ENCODE measurements around the gene SRSF8.
"Not testable (repeated sequence)": the region's sequence is repeated elsewhere in the genome, so short reads cannot be mapped to it uniquely, and the experiment has no call there.

Gene SRSF8, protein sequence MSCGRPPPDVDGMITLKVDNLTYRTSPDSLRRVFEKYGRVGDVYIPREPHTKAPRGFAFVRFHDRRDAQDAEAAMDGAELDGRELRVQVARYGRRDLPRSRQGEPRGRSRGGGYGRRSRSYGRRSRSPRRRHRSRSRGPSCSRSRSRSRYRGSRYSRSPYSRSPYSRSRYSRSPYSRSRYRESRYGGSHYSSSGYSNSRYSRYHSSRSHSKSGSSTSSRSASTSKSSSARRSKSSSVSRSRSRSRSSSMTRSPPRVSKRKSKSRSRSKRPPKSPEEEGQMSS

DNA sequence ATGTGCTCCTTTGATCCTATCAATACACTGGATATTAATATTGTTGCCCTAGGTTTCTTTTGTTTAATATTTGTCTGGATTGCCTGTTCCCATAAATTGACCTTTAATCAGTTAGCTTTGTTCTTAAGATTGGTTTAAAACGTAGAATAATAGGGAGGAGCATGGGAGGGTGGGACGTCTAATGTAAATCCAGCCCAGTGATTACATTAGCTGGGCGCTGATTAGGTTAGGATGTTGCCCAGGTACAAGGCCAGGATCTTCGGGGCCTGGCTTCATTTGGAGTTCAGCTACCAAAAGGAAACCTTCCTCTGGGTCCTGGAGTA, at the start of gene SRSF8:
TSS of gene SRSF8 (plus strand) at position 204 of the 323 bp plus-strand sequence. CDS start 308 bp downstream, outside the sequence.
- no peak for DNase-seq (ENCODE audit: low read depth in 1 of 2, low spot score in 1 of 2)

DNA sequence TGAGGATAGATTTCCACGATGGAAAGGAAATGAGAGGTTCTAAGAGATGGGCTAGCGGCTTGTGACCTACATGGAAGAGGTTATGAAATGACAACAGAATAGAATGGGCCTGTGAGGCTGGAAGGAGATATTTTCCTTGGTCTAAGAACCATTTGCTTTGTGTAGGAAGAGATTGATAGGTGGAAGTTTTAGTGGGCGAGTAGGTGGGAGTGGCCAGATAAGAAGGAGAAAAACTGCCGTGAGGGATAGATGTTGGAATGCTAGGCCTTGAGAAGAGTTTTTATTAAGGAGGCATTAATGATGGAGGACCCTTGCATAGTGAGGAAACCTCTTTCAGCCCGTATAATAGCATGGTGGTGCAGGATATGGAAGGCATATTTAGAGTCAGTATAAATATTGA, 45.3 kb upstream of the SRSF8 start:
- not testable (repeated sequence) for DNase-seq (ENCODE audit: low read depth in 1 of 2, low spot score in 1 of 2)

DNA sequence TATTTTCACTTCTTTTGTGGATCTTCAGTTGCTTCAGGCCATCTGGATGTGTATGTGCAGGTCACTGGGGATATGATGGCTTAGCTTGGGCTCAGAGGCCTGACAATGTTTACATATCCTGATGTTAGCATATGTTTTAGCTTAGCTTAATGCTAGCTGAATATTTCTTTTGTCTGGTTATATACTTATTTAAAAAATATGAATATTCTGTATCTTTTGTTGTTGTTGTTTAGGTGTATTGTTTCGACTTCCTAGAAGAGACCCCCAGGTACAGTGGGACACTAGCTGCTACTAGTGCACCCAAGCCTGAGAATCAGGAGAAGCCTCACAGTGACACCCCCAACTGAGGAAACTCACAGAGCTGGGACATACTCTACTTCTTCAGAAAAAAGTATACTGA, 41.8 kb upstream of the SRSF8 start, which contains the start of gene KDM4E:
TSS of gene KDM4E (plus strand) at position 301 of the 400 bp plus-strand sequence. CDS start 300 bp downstream, outside the sequence.
- no peak for DNase-seq (ENCODE audit: low read depth in 1 of 2, low spot score in 1 of 2)

DNA sequence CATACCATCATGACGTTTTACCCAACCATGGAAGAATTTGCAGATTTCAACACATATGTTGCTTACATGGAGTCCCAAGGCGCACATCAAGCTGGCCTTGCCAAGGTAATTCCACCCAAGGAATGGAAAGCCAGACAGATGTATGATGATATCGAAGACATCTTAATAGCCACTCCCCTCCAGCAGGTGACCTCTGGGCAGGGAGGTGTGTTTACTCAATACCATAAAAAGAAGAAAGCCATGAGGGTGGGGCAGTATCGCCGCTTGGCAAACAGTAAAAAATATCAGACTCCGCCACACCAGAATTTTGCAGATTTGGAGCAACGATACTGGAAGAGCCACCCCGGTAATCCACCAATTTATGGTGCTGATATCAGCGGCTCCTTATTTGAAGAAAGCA, 41.1 kb upstream of the SRSF8 start:
- DNase-seq (ENCODE audit: low read depth in 1 of 2, low spot score in 1 of 2), result not testable (repeated sequence)

DNA sequence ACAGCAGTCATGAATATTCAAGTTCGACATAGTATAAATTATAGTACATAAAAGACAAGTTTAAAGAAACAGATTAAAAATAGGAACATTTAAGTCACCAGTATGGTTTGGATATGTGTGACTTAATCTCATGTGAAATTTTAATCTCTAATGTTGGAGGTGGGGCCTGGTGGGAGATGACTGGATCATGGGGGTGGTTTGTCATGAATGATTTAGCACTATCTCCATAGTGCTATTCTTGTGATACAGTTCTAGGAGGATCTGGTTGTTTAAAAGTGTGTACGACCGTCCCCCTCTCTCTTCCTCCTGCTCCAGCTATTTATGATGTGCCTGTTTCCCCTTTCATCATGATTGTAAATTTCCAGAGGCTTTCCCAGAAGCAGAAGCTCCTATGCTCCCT, 38.4 kb upstream of the SRSF8 start:
- DNase-seq (ENCODE audit: low read depth in 1 of 2, low spot score in 1 of 2), result no peak

DNA sequence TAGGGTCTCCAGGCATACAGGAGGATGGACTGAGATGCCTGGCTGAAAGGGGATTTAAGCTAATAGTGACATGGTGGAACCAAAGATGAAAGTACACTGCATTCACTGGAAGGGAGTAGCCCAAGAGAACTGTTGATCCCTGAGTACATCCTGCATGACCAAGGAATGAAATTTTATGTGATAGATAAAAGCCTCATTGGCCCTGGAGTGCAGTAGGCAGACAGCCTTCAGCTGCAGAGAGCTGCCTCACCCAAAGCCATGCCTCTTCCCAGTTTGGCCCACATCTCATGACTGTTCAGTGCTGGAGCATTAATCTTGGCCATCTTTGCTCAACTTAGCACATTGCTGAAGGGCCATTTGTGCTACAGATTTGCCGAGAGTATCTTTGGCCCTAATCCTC, 33.7 kb upstream of the SRSF8 start:
- no peak for DNase-seq (ENCODE audit: low read depth in 1 of 2, low spot score in 1 of 2)

DNA sequence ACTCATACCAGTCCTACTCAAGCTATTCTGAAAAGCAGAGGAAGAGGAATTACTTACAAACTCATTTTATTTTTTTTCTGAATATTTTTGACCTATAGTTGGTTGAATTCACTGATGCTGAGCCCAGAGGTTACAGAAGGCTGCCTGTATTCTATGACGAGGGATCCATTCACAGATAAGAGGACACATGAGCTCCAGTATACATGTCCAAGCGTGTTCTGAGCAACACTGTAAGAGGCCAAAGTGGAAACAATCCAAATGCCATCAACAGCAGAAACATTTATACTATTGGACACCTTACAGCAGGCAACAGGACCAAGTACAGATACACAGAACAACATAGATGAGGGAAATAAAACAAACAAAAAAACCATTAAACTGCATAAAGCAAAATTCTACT, 31.4 kb upstream of the SRSF8 start:
- DNase-seq (ENCODE audit: low read depth in 1 of 2, low spot score in 1 of 2), result no peak

DNA sequence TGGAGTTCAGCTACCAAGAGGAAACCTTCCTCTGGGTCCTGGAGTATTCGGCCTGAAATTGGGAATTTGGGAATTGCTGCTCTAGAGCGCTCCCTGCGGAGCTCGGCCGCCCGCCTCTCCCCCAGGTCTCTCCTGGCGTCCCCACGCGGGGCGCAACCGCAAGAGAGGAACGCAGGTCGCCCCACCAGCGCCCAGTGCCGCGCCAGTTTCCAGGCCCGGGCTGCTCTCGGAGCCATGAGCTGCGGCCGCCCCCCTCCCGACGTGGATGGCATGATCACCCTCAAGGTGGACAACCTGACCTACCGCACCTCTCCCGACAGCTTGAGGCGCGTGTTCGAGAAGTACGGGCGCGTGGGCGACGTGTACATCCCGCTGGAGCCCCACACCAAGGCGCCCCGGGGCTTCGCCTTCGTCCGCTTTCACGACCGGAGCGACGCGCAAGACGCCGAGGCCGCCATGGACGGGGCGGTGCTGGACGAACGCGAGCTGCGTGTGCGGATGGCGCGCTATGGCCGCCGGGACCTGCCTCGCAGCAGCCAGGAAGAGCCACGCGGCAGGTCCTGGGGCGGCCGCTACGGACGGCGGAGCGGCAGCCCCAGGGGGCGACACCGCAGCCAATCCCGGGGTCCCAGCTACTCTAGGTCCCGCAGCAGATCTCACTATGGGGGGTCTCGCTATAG, 29.2 kb upstream of the SRSF8 start:
- DNase-seq (ENCODE audit: low read depth in 1 of 2, low spot score in 1 of 2), result not testable (repeated sequence)

DNA sequence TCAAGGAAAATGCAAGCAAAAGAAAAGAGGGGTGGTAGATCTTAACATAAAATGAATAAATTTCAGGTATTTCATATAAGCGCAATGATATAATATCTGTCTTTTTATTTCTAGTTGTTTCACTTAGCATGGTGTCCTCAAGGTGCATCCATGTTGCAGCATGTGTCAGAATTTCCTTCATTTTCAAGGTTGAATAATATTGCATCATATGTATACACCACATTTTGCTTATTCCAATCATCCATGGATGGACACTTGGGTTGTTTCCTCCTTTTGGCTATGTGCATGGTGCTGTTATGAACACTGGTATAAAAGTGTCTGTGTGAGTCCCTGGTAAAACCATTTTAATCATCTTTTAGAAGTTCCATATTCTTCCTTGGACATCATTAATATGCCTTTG, 24.5 kb upstream of the SRSF8 start:
- DNase-seq (ENCODE audit: low read depth in 1 of 2, low spot score in 1 of 2), result no peak

DNA sequence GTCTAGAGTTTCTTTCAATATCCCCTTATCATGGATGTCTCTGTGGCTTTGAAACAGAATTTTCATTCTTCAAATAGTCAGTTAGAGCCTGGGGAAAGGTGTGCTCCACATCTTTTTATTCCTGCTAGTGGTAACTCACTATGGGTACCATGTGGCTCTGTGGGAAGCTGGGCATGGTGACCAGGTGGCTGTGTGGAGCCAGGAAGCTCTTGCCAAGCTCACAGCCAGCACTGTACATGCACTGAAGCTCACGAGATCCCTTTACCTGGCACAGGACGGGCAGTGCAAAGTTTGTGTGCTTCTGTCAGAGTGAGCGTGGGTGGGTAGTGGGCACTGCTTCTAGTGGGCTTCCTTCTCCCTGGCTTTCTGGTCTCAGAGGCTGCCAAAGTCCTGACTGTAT, 23.8 kb upstream of the SRSF8 start:
- no peak for DNase-seq (ENCODE audit: low read depth in 1 of 2, low spot score in 1 of 2)

DNA sequence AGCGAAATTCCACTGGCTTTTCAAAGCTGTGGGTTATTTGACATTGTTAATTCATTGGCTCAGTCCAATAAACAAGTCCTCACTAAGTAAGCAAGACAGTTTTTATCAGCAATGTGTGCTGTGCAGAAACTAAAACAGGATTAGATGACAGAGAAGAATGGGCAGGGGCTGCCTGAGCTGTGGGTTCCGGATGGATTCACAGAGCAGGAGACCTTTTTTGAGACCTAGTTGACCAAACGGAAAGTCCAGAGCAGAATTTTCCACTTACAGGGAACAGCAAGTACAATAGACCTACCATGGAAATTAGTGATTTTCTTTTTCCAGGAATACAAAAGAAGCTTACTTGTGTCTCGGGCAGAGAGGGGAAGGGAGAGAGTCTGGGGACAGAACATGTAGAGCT, 22.7 kb upstream of the SRSF8 start:
- no peak for DNase-seq (ENCODE audit: low read depth in 1 of 2, low spot score in 1 of 2)

DNA sequence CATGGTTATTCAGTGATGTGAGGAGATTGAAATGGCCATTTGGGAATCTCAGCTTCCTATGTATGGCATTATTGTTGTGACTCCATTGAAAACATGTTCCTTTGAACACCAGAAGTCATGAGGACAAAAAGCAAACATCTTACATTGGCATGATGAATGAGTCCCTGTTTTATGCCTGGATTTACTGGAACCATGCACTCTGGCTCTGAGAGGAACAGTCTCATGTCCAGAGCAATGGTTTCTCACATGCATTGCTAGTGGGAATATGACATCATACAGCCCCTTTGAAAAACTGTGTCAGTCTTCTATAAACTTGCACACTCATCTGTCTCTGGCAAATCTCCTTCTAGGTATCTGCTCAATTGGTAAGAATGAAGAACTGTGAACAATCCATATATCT, 20.9 kb upstream of the SRSF8 start:
- DNase-seq (ENCODE audit: low read depth in 1 of 2, low spot score in 1 of 2), result no peak

DNA sequence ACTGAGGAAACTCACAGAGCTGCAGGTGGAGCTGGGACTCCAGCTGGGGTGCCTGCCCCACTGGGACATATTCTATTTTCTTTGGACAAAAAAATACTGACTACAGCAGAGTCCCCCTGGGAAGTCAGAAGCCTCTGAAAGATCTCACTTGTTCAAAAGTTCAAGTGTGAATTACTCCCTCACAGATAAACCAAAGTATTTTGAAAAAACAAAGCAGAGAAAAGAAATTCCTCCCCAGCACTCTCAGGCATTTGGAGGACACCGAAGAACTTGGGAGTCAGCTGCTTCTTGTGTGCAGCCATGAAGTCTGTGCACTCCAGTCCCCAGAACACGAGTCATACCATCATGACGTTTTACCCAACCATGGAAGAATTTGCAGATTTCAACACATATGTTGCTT, 17.6 kb upstream of the SRSF8 start, which contains the start of gene KDM4F:
TSS of gene KDM4F (plus strand) at position 301 of the 400 bp plus-strand sequence.
- not testable (repeated sequence) for DNase-seq (ENCODE audit: low read depth in 1 of 2, low spot score in 1 of 2)

DNA sequence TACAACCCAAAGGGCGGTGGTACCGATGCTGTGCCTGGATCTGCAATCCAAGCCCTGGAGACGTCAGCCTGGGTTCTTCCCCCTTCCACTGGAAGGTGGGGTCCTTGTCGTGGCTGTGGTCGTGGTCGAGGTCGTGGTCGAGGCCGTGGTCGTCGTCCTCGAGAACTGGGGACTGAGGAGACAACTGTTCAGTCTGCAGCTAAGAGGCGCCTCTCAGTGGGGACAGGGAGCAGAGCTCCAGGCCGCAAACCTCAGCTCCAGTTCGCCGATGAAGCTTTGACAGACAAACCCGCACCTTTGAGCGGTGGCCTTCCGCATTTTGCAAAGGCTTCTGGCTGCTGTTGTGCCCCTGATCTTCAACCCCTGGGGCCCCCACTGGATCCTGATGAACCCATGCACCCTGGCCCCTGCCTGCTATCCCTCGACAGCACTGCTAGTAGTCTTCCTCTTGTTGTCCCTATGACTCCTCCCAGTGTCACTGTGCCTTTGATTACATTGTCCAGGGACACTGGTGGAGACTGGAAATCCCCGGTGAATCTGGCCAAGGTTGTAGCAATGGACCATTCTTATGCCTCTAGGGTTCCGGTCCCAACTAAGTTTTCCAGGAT, 16.0 kb upstream of the SRSF8 start:
- no peak for DNase-seq (ENCODE audit: low read depth in 1 of 2, low spot score in 1 of 2)

DNA sequence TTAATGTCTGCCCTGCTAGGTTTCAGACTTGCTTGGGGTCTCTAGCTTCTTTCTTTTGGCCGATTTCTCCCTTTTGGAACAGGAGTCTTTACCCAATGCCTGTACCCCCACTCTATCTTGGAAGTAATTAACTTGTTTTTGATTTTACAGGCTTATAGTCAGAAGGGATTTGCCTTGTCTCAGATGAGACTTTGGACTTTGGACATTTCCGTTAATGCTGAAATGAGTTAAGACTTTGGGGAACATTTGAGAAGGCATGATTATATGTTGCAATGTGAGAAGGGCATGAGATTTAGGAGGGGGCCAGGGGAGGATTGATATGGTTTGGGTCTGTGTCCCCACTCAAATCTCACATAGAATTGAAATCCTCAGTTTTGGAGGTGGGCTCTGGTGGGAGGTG, 12.4 kb upstream of the SRSF8 start:
- DNase-seq (ENCODE audit: low read depth in 1 of 2, low spot score in 1 of 2), result no peak

DNA sequence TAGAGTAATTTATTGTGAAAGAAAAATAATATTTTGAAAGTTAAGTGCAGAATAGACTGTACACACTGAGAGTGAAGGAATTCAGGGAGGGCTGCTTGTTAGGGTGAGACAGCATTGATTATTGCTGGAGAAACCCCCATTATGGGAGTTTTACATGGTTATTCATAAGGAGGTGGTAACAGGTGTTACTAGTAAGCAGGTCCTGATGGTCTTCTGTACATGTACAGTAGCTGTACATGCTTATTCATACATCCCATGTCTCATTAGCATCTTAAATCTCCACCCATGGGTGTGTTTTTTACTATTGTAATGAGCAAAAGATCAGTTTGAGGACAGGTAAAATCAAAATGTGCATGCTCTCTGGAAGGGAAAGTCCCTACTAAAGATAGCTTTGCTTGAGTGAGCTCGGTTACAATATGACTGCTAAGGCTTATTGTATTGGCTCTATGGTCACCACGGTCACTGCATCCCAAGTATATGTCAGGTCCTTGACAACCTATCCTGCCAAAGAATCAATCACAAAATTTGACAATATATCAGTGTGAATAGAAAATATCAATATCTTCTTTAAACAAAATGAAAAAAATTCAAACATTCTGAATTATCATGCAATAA, 11.3 kb upstream of the SRSF8 start:
- DNase-seq (ENCODE audit: low read depth in 1 of 2, low spot score in 1 of 2), result no peak

DNA sequence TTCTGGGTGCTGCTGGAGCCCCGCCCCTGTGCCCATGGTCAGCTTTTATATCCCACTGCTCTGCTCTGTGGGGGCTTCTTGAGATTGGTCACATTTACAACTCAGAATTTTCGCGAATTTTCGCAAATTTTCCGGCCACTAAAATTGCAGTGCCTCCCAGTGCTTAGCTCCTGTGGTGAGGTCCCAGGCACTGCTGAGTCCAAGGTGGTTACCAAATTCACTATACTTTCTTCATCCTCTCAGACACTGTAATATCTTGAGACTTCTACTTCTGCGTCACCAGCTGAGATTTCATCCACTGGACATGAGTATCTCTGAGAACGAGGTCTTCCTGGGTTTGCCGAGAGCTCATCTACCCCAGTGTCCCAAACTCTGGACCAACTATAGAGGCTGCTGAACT, 8.8 kb upstream of the SRSF8 start:
- no peak for DNase-seq (ENCODE audit: low read depth in 1 of 2, low spot score in 1 of 2)

DNA sequence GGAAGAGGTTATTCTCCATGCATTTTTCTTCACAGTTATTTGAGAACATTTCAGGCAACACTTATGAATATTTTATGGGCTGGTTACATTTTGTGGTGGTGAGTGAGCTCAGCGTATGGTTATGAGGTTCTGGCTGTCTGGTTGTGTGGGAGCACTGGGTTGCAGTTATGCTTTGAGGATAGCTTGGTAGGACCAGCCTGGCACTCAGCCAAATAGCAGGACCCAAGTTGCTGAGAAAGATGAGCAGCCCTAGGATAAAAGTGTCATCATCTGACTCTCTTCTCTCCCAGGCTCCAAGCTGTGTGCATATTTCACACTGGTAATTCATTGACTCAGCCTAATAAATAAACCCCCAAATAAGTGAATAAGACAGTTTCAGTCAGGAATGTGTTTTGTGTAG, 8.1 kb upstream of the SRSF8 start:
- DNase-seq (ENCODE audit: low read depth in 1 of 2, low spot score in 1 of 2), result no peak

DNA sequence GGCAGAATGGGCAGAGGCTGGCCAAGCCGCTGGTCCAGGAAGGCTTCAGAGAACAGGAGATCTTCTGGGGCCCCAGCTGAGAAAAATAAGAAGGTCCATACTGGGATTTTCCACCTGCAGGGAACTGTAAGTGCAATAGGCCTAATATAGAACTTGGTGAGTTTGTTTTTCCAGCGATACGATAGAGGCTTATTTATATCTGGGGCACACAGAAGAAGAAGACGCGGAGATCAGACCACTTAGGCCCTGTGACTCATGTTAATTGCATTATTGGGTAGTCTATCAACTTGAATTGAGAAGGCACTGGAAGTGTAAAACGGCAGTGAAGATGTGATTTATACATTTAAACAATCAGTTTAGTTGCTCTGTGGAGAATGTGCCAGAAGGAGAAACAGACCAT, 7.7 kb upstream of the SRSF8 start:
- DNase-seq (ENCODE audit: low read depth in 1 of 2, low spot score in 1 of 2), result no peak

DNA sequence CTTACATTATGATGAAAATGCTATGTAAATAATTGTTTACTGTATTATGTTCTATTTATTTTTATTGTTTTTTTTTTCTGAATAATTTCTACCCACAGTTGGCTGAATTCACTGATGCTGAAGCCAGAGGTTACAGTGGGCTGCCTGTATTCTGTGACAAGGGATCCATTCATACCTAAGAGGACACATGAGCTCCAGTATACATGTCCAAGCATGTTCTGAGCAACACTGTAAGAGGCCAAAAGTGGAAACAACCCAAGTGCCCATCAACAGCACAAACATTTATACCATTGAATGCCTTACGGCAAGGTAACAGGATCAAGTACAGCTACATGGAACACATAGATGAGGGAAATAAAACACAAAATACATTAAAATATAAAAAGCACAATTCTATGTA, 1.4 kb upstream of the SRSF8 start:
- no peak for DNase-seq (ENCODE audit: low read depth in 1 of 2, low spot score in 1 of 2)

DNA sequence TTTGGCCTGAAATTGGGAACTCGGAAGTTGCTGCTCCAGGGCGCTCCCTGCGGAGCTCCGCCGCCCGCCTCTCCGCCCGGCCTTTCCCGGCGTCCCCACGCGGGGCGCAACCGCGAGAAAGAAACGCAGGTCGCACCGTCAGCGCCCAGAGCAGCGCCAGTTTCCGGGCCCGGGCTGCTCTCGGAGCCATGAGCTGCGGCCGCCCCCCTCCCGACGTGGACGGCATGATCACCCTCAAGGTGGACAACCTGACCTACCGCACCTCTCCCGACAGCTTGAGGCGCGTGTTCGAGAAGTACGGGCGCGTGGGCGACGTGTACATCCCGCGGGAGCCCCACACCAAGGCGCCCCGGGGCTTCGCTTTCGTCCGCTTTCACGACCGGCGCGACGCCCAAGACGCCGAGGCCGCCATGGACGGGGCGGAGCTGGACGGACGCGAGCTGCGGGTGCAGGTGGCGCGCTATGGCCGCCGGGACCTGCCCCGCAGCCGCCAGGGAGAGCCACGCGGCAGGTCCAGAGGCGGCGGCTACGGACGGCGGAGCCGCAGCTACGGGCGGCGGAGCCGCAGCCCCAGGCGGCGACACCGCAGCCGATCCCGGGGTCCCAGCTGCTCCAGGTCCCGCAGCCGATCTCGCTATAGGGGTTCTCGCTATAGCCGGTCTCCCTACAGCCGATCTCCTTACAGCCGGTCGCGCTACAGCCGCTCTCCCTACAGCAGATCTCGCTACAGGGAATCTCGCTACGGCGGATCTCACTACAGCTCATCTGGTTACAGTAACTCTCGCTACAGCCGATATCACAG, 521 bp downstream of the SRSF8 start:
- peak; percentile 47 to 62 for DNase-seq (ENCODE audit: low read depth in 1 of 2, low spot score in 1 of 2)
